Cardiac septum (tissue), 1 donor: ENCODE measurements around the gene DACT3. TPM values are rescaled to one million over a fixed set of nuclear protein-coding genes. Genes with fewer than 3 reads are reported as not detected.

Experiments used
- DNase-seq: peaks from one replicate; pipeline ENCODE4 v3.0.0-alpha.2; 2020; ENCODE audit warnings: low spot score
- intact Hi-C: fragments of 100-400 bp; cut with DNase I; formaldehyde crosslinking; loops from one replicate; pipeline ENCODE4 v1.14.0; 2022
- total RNA-seq: library from RNA; stranded (reverse); fragmentation: NEBNext Ultra II Directional; extraction: Animal tissue kit (Norgen Biotek cat#: 25700); gene quantifications from one replicate; pipeline ENCODE4 v1.2.1, GENCODE V29; 2021
- donor health status: DM: no; HTN: no; CAD: no.

The DACT3 gene
- total RNA-seq, 1 donor from 2014 or later = 23.8 TPM

GRCh38 chr19:46670813-46671212, 9.8 kb upstream of the DACT3 start:
- intact Hi-C loops = no loop called here
- DNase-seq = no peak

GRCh38 chr19:46668662-46669061, 7.7 kb upstream of the DACT3 start:
- intact Hi-C loops = loop anchor here (10.0 kb wide), 1 partner anchor 124 kb away; no protein-coding TSS in a partner anchor
- DNase-seq = no peak

GRCh38 chr19:46665072-46665471, 4.1 kb upstream of the DACT3 start:
- intact Hi-C loops = loop anchor here (10.0 kb wide), 1 partner anchor 120 kb away; no protein-coding TSS in a partner anchor
- no peak for DNase-seq

- intact Hi-C loops = loop anchor here (1.0 to 10.0 kb wide), 2 partner anchors 48 to 117 kb away; no protein-coding TSS in a partner anchor
- peak; percentile 89 for DNase-seq
These were observed 982 bp upstream of the DACT3 start for GRCh38 chr19:46661735-46662592.

- intact Hi-C loops = loop anchor here (10.0 kb wide), 1 partner anchor 116 kb away; no protein-coding TSS in a partner anchor
- DNase-seq = peak; percentile 77
These were observed 397 bp downstream of the DACT3 start for GRCh38 chr19:46660551-46661019.

GRCh38 chr19:46660008-46660517, 919 bp downstream of the DACT3 start:
- no peak for DNase-seq
- intact Hi-C loops = loop anchor here (10.0 kb wide), 1 partner anchor 115 kb away; no protein-coding TSS in a partner anchor

GRCh38 chr19:46659151-46660007, 1.6 kb downstream of the DACT3 start:
- no peak for DNase-seq
- intact Hi-C loops = loop anchor here (10.0 kb wide), 1 partner anchor 115 kb away; no protein-coding TSS in a partner anchor

GRCh38 chr19:46656541-46656940, 4.4 kb downstream of the DACT3 start:
- intact Hi-C loops = no loop called here
- DNase-seq = no peak

- no peak for DNase-seq
- intact Hi-C loops = no loop called here
These were observed 6.3 kb downstream of the DACT3 start for GRCh38 chr19:46654621-46655152.

- intact Hi-C loops = no loop called here
- DNase-seq = no peak
These were observed 10.5 kb downstream of the DACT3 start for GRCh38 chr19:46650445-46650844.

- intact Hi-C loops = no loop called here
- no peak for DNase-seq
These were observed 11.7 kb downstream of the DACT3 start for GRCh38 chr19:46648961-46649960.

GRCh38 chr19:46648060-46648960, 12.7 kb downstream of the DACT3 start:
- intact Hi-C loops = no loop called here
- no peak for DNase-seq

- intact Hi-C loops = no loop called here
- DNase-seq = no peak
These were observed 14.6 kb downstream of the DACT3 start for GRCh38 chr19:46646402-46646801.

GRCh38 chr19:46644720-46645119, 16.3 kb downstream of the DACT3 start:
- no peak for DNase-seq
- intact Hi-C loops = no loop called here

- intact Hi-C loops = no loop called here
- DNase-seq = no peak
These were observed 20.3 kb downstream of the DACT3 start for GRCh38 chr19:46640656-46641055.

GRCh38 chr19:46639358-46640182, 21.4 kb downstream of the DACT3 start:
- no peak for DNase-seq
- intact Hi-C loops = no loop called here

GRCh38 chr19:46637224-46637623, 23.8 kb downstream of the DACT3 start:
- DNase-seq = no peak
- intact Hi-C loops = no loop called here
